Left ventricle myocardium inferior (tissue), 1 donor: Measurements from ENCODE around the gene ZNF394. TPM values are rescaled to one million over a fixed set of nuclear protein-coding genes. Genes with fewer than 3 reads are reported as not detected.

Experiments used
- DNase-seq: peaks from one replicate; pipeline ENCODE4 v3.0.0-alpha.2; 2020
- H3K27ac ChIP-seq: fragments of 200-600 bp; replicated peaks from 2 replicates; pipeline ENCODE4 v1.8.0; 2021
- H3K27me3 ChIP-seq: fragments of 200-600 bp; 2 replicates; pipeline ENCODE4 v1.8.0; 2021; ENCODE audit warnings: low read depth
- H3K36me3 ChIP-seq: fragments of 200-600 bp; 2 replicates; pipeline ENCODE4 v1.8.0; 2021
- H3K4me1 ChIP-seq: fragments of 200-600 bp; 2 replicates; pipeline ENCODE4 v1.8.0; 2021
- H3K4me3 ChIP-seq: fragments of 200-600 bp; 2 replicates; pipeline ENCODE4 v1.8.0; 2021; ENCODE audit warnings: mild to moderate bottlenecking, moderate library complexity
- H3K9me3 ChIP-seq: fragments of 200-600 bp; replicated peaks from 2 replicates; pipeline ENCODE4 v1.8.0; 2021
- intact Hi-C: fragments of 100-400 bp; cut with micrococcal nuclease; formaldehyde crosslinking; loops from one replicate; pipeline ENCODE4 v1.11.0; 2022
- total RNA-seq: library from RNA; stranded (reverse); fragmentation: NEBNext Ultra II Directional; extraction: Animal tissue kit (Norgen Biotek cat#: 25700); gene quantifications from one replicate; pipeline ENCODE4 v1.2.1, GENCODE V29; 2021
- TF ChIP-seq, protein P1 (sequence below): fragments of 200-600 bp; IDR thresholded peaks from 2 replicates; pipeline ENCODE4 v1.8.0; 2021; ENCODE audit warnings: antibody characterized with exemption, mild to moderate bottlenecking, borderline replicate concordance
- donor health status: DM: no; HTN: yes; CAD: no; lungs with severe emphysema.

ZNF394 gene
- total RNA-seq, 1 donor from 2014 or later: 15.6 TPM

DNA sequence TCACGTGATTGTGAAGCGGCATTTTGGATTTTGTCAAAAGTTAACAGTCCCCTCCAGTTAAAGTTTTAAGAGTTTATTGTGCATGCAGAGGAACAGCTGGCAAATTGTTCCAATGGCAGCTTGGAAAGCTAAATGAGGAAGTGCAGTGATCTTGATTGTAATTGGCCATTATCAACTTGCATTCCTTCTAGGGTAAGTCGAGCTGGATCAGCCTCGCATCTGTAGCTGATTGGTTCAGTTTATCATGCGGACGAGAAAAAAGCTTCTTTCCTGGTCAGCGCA is 26.8 kb downstream of the ZNF394 start:
- intact Hi-C loops: no loop called here
- Histone ChIP-seq H3K27me3 (no peaks in the 10 kb centered on the region), H3K4me3 (peak overlapping the region; percentile 78), H3K4me1 (peaks cover 37% of the 10 kb centered on the region), H3K27ac (peak overlapping the region; percentile 90), H3K36me3 (no peaks in the 10 kb centered on the region), H3K9me3 (no peaks in the 10 kb centered on the region)
- TF ChIP-seq, protein P1, sequence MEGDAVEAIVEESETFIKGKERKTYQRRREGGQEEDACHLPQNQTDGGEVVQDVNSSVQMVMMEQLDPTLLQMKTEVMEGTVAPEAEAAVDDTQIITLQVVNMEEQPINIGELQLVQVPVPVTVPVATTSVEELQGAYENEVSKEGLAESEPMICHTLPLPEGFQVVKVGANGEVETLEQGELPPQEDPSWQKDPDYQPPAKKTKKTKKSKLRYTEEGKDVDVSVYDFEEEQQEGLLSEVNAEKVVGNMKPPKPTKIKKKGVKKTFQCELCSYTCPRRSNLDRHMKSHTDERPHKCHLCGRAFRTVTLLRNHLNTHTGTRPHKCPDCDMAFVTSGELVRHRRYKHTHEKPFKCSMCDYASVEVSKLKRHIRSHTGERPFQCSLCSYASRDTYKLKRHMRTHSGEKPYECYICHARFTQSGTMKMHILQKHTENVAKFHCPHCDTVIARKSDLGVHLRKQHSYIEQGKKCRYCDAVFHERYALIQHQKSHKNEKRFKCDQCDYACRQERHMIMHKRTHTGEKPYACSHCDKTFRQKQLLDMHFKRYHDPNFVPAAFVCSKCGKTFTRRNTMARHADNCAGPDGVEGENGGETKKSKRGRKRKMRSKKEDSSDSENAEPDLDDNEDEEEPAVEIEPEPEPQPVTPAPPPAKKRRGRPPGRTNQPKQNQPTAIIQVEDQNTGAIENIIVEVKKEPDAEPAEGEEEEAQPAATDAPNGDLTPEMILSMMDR: no peak
- no peak for DNase-seq

DNA sequence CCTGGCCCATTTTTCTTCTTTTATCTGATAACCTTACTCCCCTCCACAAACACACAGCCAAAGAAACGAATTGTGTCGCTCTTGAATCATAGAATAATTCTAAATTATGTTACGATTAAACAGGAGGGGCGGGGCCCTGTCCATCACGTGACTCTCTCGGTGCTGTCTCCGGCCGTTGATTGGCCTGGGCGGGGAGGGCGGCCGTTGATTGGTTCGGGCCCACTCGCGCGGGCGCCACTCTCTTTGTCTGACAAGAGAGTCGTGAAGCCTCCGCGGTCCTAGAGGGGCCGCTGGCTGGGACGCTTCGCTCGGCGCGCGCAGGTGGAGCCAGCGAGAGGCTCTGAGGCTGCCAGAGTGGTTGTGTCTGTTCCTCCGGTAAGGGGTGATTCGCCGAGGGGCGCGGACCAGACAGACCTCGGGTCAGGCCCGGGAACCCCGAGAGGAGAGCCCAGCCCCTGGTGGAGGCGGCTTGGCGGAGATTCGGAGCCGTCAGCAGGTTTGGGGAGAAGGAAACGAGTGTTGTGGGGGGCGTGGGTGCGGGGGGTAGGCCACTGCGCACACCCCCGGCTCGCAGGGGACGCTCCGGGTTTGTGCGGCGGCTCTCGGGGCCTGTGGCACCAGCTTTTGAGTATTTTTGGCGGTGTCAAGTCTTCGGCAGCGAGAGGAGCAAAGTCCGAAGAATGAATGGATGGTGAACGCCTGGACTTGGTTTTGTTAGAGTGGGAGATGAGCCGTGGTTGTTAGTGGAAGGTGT is 27.3 kb downstream of the ZNF394 start, which contains the start of gene ZNF789:
Gene ZNF789, plus strand, starts transcription at position 330 of the 754 bp plus-strand sequence. CDS start 3,567 bp downstream, outside the sequence.
- Histone ChIP-seq H3K36me3 (no peaks in the 10 kb centered on the region), H3K4me3 (peak within 1 kb of the TSS; percentile 78), H3K27ac (peak within 1 kb of the TSS; percentile 90), H3K9me3 (no peaks in the 10 kb centered on the region), H3K4me1 (peaks cover 32% of the 10 kb centered on the region), H3K27me3 (no peaks in the 10 kb centered on the region)
- DNase-seq: peak; percentile 99
- intact Hi-C loops: no loop called here
- TF ChIP-seq, protein P1: no peak

DNA sequence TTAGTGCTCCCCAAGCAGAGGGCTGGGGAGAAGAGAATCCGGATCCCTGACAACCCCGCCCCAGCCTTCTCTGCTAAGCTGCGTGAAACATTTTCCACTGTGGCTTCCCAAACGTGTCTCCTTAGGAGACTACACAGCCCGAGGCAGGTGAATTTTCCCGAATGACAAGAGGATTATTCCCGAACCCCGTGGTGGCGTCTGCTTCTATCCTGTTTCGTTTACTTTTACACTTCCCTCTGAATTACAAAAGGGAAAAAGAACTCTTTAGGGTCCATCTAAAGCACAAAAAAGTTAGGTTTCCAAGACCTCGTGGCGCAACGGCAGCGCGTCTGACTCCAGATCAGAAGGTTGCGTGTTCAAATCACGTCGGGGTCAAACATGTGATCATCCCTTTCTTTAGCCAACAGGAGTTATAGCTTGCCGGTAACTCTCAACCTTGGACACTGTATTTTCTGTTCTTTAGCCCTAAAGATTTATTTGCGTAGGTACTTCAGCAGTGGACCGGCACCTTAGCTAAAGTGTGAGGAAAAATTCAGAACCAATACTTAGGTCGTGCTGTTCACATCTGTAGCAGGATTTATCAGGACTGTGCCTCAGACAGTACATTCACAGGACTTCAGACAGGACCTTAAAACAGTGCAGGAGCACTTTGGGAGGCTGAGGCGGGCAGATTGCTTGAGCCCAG is 30.6 kb downstream of the ZNF394 start:
- intact Hi-C loops: no loop called here
- no peaks in the 10 kb centered on the region for H3K27me3 ChIP-seq
- no peaks in the 10 kb centered on the region for H3K36me3 ChIP-seq
- TF ChIP-seq, protein P1: no peak
- peaks cover 49% of the 10 kb centered on the region for H3K4me1 ChIP-seq
- peak overlapping the region; percentile 90 for H3K27ac ChIP-seq
- H3K4me3 ChIP-seq: peak overlapping the region; percentile 48
- H3K9me3 ChIP-seq: no peaks in the 10 kb centered on the region
- DNase-seq: no peak

DNA sequence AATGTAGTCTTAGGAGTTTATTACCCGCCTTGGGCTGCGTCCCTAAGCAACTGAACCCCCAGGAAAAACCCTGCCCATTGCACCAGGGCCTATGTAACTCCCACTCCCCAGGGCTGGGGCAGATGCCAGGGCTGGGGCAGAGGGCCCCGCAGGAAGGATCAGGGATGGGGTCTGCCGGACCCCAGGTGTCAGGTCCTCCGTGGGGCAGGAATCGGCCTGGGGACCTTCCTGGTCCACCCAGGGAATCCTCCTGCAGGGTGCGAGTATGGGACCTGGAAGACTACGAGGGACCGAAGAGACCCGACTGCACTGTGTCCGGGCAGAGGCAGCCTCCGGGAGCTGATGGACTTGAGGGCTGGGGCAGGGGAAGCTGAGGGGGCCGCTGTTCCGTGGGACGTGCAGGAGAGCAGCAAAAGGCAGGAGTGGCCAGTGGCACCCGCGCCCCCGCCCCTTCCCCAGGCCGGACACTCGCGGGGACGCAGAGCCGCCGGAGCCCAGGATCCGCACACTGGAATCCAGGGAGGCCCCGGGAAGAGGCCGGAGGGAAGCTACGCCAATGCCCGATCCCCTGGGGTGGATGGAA is 31.7 kb downstream of the ZNF394 start:
- H3K9me3 ChIP-seq: no peaks in the 10 kb centered on the region
- DNase-seq: no peak
- no peaks in the 10 kb centered on the region for H3K27me3 ChIP-seq
- no peak overlapping the region for H3K4me3 ChIP-seq
- H3K4me1 ChIP-seq: peaks cover 53% of the 10 kb centered on the region
- H3K27ac ChIP-seq: no peak overlapping the region
- H3K36me3 ChIP-seq: peaks cover 8% of the 10 kb centered on the region
- TF ChIP-seq, protein P1: no peak
- intact Hi-C loops: no loop called here

DNA sequence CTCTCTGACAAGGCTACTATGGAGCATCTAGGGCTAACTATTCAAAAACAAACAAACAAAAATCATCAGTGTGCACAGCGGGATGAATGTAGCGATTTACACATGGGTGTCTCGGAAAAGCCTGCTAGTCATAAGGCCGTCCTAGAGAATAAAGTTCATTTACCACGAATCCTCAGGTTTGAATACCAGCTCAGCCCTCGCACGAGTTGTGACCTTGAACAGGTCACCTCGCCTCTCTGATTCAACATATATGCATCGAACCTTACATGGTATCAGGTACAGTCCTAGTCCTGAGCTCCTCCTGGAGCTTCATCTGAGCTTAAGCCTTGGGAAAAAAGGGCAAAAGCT is 34.7 kb downstream of the ZNF394 start:
- Histone ChIP-seq H3K27ac (peak overlapping the region; percentile 95), H3K4me3 (peak overlapping the region; percentile 99), H3K9me3 (no peaks in the 10 kb centered on the region), H3K36me3 (peaks cover 23% of the 10 kb centered on the region), H3K4me1 (peaks cover 59% of the 10 kb centered on the region), H3K27me3 (no peaks in the 10 kb centered on the region)
- intact Hi-C loops: no loop called here
- TF ChIP-seq, protein P1: no peak
- DNase-seq: no peak
